ENCODE data around the gene OR56B1.

GRCh38 chr11:5727691-5728090 lies 8.6 kb upstream of the OR56B1 start:
- TF ChIP-seq CTCF (IDR thresholded peaks at IDR 0.05; ENCODE audit: low read length) (no peak), EZH2 (IDR thresholded peaks at IDR 0.05; ENCODE audit: borderline replicate concordance, low read length) (no peak)
